ENCODE data around the gene COL25A1. TPM values are rescaled to one million over a fixed set of nuclear protein-coding genes. Genes with fewer than 3 reads are reported as not detected.
"Not testable (repeated sequence)": the region's sequence is repeated elsewhere in the genome, so short reads cannot be mapped to it uniquely, and the experiment has no call there.

Gene COL25A1
- total RNA-seq, 1 donor: 0.27 TPM

DNA sequence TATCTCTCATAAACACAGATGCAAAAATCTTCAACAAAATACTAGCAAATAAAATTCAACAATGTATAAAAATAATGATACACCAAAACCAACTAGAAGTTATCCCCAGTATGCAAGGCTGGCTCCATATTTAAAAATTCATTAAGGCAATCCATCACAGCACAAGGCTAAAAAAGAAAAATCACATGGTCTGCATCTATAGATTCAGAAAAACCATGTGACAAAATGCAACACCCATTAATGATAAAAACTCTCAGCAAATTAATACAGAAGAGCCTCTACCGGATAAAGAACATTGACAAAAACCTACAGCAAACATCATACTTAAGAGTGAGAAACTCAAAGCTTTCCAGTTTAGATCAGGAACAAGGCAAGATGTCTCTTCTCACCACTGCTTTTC is 182.6 kb downstream of the COL25A1 start:
- no peak for DNase-seq (ENCODE audit: low read depth)
- no peak overlapping the region for H3K4me3 ChIP-seq (ENCODE audit: low read depth, low read length)
- TF ChIP-seq, protein P1, sequence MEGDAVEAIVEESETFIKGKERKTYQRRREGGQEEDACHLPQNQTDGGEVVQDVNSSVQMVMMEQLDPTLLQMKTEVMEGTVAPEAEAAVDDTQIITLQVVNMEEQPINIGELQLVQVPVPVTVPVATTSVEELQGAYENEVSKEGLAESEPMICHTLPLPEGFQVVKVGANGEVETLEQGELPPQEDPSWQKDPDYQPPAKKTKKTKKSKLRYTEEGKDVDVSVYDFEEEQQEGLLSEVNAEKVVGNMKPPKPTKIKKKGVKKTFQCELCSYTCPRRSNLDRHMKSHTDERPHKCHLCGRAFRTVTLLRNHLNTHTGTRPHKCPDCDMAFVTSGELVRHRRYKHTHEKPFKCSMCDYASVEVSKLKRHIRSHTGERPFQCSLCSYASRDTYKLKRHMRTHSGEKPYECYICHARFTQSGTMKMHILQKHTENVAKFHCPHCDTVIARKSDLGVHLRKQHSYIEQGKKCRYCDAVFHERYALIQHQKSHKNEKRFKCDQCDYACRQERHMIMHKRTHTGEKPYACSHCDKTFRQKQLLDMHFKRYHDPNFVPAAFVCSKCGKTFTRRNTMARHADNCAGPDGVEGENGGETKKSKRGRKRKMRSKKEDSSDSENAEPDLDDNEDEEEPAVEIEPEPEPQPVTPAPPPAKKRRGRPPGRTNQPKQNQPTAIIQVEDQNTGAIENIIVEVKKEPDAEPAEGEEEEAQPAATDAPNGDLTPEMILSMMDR (IDR thresholded peaks at IDR 0.05; ENCODE audit: insufficient read depth, low read length): no peak

DNA sequence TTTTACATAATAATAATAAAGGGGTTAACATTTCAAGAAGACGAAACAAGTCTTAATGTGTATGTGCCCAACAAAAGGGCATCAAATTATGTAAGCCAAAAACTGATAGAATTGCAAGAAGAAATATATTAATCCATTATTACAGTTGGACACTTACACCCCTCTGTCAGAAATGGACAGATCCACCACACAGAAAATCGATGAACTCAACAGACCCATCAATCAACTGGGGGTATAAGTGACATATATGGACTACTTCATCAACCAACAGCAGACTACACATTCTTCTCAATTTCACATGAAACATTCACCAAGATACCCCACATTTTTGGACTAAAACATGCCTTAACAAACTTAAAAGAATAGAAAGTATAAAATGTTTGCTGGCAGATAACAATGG is 183.8 kb downstream of the COL25A1 start:
- TF ChIP-seq, protein P1 (IDR thresholded peaks at IDR 0.05; ENCODE audit: insufficient read depth, low read length): no peak
- DNase-seq (ENCODE audit: low read depth): no peak

DNA sequence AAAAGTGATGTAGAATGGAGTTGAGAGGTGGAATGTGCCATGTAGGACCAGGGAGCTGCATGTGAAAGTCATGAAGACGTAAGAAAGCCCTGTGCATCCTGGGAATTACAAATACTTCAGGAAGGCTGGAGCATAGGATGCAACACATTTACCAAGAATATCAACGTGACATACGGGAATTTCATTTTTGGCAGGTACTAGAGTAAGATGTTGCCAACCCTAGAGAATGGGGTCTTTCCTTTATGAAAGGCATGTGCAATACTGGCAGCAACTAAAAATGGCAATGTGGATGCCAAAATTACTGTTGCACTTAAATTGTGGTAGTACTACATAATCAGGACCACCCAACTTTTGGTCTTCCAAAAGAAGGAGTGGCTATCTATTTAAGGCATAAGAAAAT is 188.0 kb downstream of the COL25A1 start:
- no peak for DNase-seq (ENCODE audit: low read depth)
- TF ChIP-seq, protein P1 (IDR thresholded peaks at IDR 0.05; ENCODE audit: insufficient read depth, low read length): no peak
- H3K4me3 ChIP-seq (ENCODE audit: low read depth, low read length): no peak overlapping the region

More for the DNA sequence above, 183.8 kb downstream of the COL25A1 start:
- no peak overlapping the region for H3K4me3 ChIP-seq (ENCODE audit: low read depth, low read length)

DNA sequence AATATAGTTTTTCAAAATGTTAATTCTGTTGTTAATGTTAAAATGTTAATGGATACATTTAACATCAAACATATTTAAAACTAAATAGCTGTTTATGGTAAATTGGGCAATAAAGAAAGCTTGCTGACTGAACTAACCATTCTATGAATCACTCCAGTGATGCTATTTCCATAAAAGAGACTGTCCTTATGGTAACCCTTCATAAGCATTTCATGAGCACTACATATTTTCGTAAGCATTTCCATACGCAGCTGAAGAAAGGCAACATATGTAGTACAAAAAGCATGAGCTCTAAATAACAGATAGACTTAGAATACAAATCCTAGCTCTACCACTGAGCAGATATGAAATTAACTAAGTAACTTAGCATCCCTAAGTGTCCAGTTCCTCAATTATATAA is 188.9 kb downstream of the COL25A1 start:
- no peak overlapping the region for H3K4me3 ChIP-seq (ENCODE audit: low read depth, low read length)
- no peak for DNase-seq (ENCODE audit: low read depth)
- TF ChIP-seq, protein P1 (IDR thresholded peaks at IDR 0.05; ENCODE audit: insufficient read depth, low read length): no peak

DNA sequence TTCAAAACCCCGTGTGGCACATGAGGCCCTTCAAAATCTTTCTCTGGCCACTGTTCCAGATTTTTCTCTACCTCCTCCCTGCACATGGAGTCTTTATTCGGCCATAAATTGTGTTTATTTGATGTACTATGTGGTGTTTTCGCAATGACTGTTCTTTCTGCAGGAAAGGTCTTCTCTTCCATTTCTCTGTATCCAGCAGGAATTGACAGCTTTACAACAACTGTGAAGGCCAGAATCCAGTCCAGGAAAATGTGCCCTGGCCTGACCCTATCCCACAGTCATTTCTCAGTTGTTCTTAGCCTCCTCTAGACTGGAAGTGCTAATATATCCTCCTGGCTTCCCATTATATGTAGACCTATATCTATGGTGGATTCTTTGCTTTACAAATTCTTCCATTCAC is 191.4 kb downstream of the COL25A1 start:
- no peak overlapping the region for H3K4me3 ChIP-seq (ENCODE audit: low read depth, low read length)
- TF ChIP-seq, protein P1 (IDR thresholded peaks at IDR 0.05; ENCODE audit: insufficient read depth, low read length): no peak
- no peak for DNase-seq (ENCODE audit: low read depth)

DNA sequence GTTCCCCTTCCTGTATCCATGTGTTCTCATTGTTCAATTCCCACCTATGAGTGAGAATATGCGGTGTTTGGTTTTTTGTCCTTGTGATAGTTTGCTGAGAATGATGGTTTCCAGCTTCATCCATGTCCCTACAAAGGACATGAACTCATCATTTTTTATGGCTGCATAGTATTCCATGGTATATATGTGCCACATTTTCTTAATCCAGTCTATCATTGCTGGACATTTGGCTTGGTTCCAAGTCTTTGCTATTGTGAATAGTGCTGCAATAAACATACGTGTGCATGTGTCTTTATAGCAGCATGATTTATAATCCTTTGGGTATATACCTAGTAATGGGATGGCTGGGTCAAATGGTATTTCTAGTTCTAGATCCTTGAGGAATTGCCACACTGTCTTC is 194.2 kb downstream of the COL25A1 start:
- DNase-seq (ENCODE audit: low read depth); H3K4me3 ChIP-seq (ENCODE audit: low read depth, low read length): not testable (repeated sequence)

DNA sequence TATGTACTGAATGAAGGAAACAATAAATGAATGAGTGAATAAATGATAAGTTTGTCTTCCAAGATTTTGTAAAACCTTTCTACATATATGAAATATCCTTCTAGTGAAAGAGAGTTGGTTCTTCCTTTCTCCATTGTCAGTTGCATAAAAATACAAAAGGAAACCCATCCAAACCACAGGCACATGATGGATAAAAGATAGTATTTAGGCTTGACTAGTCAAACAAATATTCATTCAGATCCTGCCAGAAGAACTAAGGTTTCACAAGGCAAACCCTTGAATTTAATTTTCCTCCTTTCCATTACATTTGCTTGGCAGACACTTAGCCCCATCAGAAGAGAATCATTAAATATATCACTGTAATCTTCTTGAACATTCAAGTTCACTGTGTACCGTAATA is 208.4 kb downstream of the COL25A1 start:
- TF ChIP-seq, protein P1 (IDR thresholded peaks at IDR 0.05; ENCODE audit: insufficient read depth, low read length): no peak
- DNase-seq (ENCODE audit: low read depth): no peak
- no peak overlapping the region for H3K4me3 ChIP-seq (ENCODE audit: low read depth, low read length)
